Stomach (tissue), 4 donors: ENCODE measurements around the gene MUSTN1.

Experiments
- CTCF ChIP-seq, 7 experiments: fragments of 450-650 bp in 4 of 7; fragments of 200-600 bp in 3 of 7; sonication (generic) in 3 of 7; IDR thresholded peaks; one replicate each; pipeline ENCODE4 v1.5.1; 2016 to 2019; ENCODE audit warnings: antibody characterized with exemption in 7 of 7, control low read depth in 2 of 7, mild to moderate bottlenecking in 1 of 7
- EP300 ChIP-seq: sonication (generic); formaldehyde crosslinking; IDR thresholded peaks from one replicate; pipeline ENCODE4 v1.6.1; 2017; ENCODE audit warnings: antibody characterized with exemption
- POLR2A ChIP-seq, 4 donors: fragments of 450-650 bp; IDR thresholded peaks; one replicate each; pipeline ENCODE4 v1.6.1; 2016; ENCODE audit warnings: antibody characterized with exemption in 4 of 4, control low read depth in 2 of 4, mild to moderate bottlenecking in 1 of 4, moderate library complexity in 1 of 4

DNA sequence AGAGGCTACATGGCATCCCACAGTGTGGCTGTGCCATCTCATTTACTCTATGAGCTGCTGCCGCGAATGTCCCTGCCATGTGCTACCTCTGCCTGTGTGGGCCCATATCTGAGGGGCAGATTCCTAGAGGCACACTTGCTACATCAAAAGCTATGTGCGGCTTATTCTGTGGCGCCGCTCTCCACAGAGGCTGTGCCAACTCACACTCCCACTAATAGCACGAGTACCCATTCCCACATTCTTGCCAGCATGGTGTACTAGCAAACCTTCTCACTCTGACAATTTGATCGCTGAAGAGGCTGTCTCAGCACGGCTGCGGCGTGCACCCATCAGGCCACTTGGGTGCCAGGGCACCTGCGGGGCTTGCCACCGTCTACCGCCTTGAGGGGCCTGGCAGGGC lies 31.2 kb upstream of the MUSTN1 start:
- TF ChIP-seq CTCF (IDR thresholded peaks at IDR 0.05) = no peak
- TF ChIP-seq POLR2A (IDR thresholded peaks at IDR 0.05) = no peak
- TF ChIP-seq EP300 = no peak
